Gastroesophageal sphincter (tissue), 4 donors: ENCODE results near the gene OR8B2. TPM values are rescaled to one million over a fixed set of nuclear protein-coding genes. Genes with fewer than 3 reads are reported as not detected.
"Not testable (repeated sequence)": the region's sequence is repeated elsewhere in the genome, so short reads cannot be mapped to it uniquely, and the experiment has no call there.

Experiments
- ATAC-seq: fragments of 150-250 bp; one replicate; pipeline ENCODE4 v1.9.1; 2016; ENCODE audit warnings: mild to moderate bottlenecking, moderate library complexity
- H3K27ac ChIP-seq, 4 donors: fragments of 200-600 bp; sonication (generic) in 3 of 4; 1 replicate in 3 of 4; 2 replicates in 1 of 4; pipeline ENCODE4 v1.5.1; 2016 to 2019
- H3K27me3 ChIP-seq: fragments of 200-600 bp; sonication (generic); one replicate; pipeline ENCODE4 v1.5.1; 2019
- H3K36me3 ChIP-seq, 2 donors: fragments of 200-600 bp; sonication (generic); one replicate each; pipeline ENCODE4 v1.5.1; 2019; ENCODE audit warnings: control low read depth in 1 of 2
- H3K4me1 ChIP-seq, 3 donors: fragments of 200-600 bp; sonication (generic); 1 replicate in 2 of 3; 2 replicates in 1 of 3; pipeline ENCODE4 v1.5.1; 2016 to 2019; ENCODE audit warnings: control low read depth in 2 of 3
- H3K4me3 ChIP-seq, 2 donors: fragments of 200-600 bp; sonication (generic); one replicate each; pipeline ENCODE4 v1.5.1; 2019; ENCODE audit warnings: mild to moderate bottlenecking in 1 of 2, moderate library complexity in 1 of 2
- H3K9me3 ChIP-seq, 3 donors: fragments of 200-600 bp; sonication (generic); one replicate each; pipeline ENCODE4 v1.5.1; 2017 to 2019; ENCODE audit warnings: control low read depth in 2 of 3
- EP300 ChIP-seq: sonication (generic); formaldehyde crosslinking; IDR thresholded peaks from one replicate; pipeline ENCODE4 v1.6.1; 2017; ENCODE audit warnings: antibody characterized with exemption, mild to moderate bottlenecking
- POLR2A ChIP-seq, 2 donors: fragments of 450-650 bp; IDR thresholded peaks; one replicate each; pipeline ENCODE4 v1.6.1; 2017; ENCODE audit warnings: antibody characterized with exemption in 2 of 2, mild to moderate bottlenecking in 2 of 2, moderate library complexity in 1 of 2
- POLR2AphosphoS5 ChIP-seq: sonication (generic); formaldehyde crosslinking; IDR thresholded peaks from one replicate; pipeline ENCODE4 v1.6.1; 2017; ENCODE audit warnings: antibody characterized with exemption
- WGBS, 2 donors: methylation state at CpG; one replicate each; pipeline ENCODE4 v1.1.5; 2018; ENCODE audit warnings: low coverage in 1 of 2; 5-methylcytosine and 5-hydroxymethylcytosine counted together
- total RNA-seq, 4 donors: library from RNA; depleted of rRNA; stranded (reverse); fragments of >200 nt; gene quantifications; one replicate each; pipeline ENCODE4 v1.1.0, GENCODE V29; 2016
- TF ChIP-seq, protein P1 (sequence below), 4 experiments: fragments of 200-600 bp in 2 of 4; fragments of 450-650 bp in 2 of 4; sonication (generic) in 1 of 4; IDR thresholded peaks; one replicate each; pipeline ENCODE4 v1.5.1; 2017 to 2019; ENCODE audit warnings: antibody characterized with exemption in 4 of 4, mild to moderate bottlenecking in 2 of 4, moderate library complexity in 2 of 4

Gene OR8B2
- total RNA-seq, 4 donors from 2014 or later = not detected

GRCh38 chr11:124394408-124394807 lies 10.1 kb upstream of the OR8B2 start:
- no peak overlapping the region for H3K27ac ChIP-seq
- WGBS, 2 donors = 82 to 96% methylated on average over 3 of the region's 3 CpGs
- no peak overlapping the region for H3K4me3 ChIP-seq
- H3K9me3 ChIP-seq = no peaks in the 10 kb centered on the region
- TF ChIP-seq, protein P1, sequence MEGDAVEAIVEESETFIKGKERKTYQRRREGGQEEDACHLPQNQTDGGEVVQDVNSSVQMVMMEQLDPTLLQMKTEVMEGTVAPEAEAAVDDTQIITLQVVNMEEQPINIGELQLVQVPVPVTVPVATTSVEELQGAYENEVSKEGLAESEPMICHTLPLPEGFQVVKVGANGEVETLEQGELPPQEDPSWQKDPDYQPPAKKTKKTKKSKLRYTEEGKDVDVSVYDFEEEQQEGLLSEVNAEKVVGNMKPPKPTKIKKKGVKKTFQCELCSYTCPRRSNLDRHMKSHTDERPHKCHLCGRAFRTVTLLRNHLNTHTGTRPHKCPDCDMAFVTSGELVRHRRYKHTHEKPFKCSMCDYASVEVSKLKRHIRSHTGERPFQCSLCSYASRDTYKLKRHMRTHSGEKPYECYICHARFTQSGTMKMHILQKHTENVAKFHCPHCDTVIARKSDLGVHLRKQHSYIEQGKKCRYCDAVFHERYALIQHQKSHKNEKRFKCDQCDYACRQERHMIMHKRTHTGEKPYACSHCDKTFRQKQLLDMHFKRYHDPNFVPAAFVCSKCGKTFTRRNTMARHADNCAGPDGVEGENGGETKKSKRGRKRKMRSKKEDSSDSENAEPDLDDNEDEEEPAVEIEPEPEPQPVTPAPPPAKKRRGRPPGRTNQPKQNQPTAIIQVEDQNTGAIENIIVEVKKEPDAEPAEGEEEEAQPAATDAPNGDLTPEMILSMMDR (IDR thresholded peaks at IDR 0.05) = no peak
- TF ChIP-seq POLR2A (IDR thresholded peaks at IDR 0.05) = no peak
- no peak for TF ChIP-seq POLR2AphosphoS5
- TF ChIP-seq EP300 = no peak
- no peaks in the 10 kb centered on the region for H3K4me1 ChIP-seq
- no peak for ATAC-seq
- no peaks in the 10 kb centered on the region for H3K36me3 ChIP-seq
- peaks cover 6% of the 10 kb centered on the region for H3K27me3 ChIP-seq

GRCh38 chr11:124382857-124383256 lies 1.4 kb downstream of the OR8B2 start:
- H3K4me1 ChIP-seq, H3K9me3 ChIP-seq, H3K27ac ChIP-seq, H3K36me3 ChIP-seq, H3K4me3 ChIP-seq, ATAC-seq, H3K27me3 ChIP-seq: not testable (repeated sequence)
- WGBS, 2 donors = 73 to 90% methylated on average over 2 to 4 of the region's 6 CpGs

GRCh38 chr11:124380585-124380984 lies 3.7 kb downstream of the OR8B2 start:
- Histone ChIP-seq H3K27me3 (no peaks in the 10 kb centered on the region), H3K4me1 (no peaks in the 10 kb centered on the region), H3K9me3 (no peaks in the 10 kb centered on the region), H3K27ac (no peak overlapping the region), H3K36me3 (no peaks in the 10 kb centered on the region), H3K4me3 (no peak overlapping the region)
- whole genome bisulfite sequencing, 2 donors = 68 to 92% methylated on average over 2 of the region's 2 CpGs
- ATAC-seq = no peak
- TF ChIP-seq POLR2A (IDR thresholded peaks at IDR 0.05) (no peak), POLR2AphosphoS5 (no peak), EP300 (no peak)
- TF ChIP-seq, protein P1 (IDR thresholded peaks at IDR 0.05) = no peak

DNA sequence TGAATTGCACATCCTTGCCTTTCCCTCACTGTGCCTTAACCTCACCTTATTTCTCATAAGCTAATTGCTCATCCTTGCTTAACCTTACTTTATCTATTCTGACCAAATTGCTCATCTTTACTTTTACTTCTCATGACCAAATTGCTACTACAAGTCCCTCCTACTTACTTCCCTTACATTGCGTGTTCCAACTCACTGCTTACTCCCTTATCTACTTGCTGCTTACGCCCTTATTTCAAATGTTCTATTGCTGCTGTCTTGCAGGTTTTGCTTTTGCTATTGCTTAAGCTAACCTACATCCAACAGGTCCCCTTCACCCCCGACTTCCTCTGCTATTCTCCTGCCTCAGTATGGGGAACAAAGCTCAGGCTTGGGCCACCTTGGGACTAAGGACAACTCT lies 8.0 kb downstream of the OR8B2 start:
- Histone ChIP-seq H3K4me3 (no peak overlapping the region), H3K27ac (no peak overlapping the region), H3K4me1 (no peaks in the 10 kb centered on the region), H3K36me3 (no peaks in the 10 kb centered on the region), H3K9me3 (no peaks in the 10 kb centered on the region), H3K27me3 (peaks cover 4% of the 10 kb centered on the region)
- WGBS, 2 donors = 42 to 55% methylated on average over 2 to 3 of the region's 3 CpGs
- no peak for ATAC-seq
- TF ChIP-seq POLR2A (IDR thresholded peaks at IDR 0.05) = no peak
- no peak for TF ChIP-seq EP300
- TF ChIP-seq, protein P1 (IDR thresholded peaks at IDR 0.05) = no peak

DNA sequence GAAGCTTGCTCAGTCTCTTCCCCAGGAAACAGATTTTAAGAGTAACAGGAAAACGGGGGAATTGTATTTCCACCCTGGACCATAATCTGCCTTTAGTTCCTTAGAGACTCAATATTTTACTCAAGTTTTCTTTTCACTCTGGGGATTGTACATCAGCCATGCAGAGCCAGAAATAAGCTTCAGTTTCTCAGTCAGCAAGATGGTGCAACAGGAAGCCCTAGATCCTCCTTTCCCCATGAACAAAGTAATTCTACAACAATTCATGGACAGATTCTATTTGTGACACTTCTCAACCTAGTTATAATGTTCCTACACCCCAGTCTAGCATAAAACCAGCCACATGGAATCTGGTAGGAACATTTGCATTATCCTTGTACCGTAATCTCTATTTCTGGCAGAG lies 24.7 kb downstream of the OR8B2 start:
- Histone ChIP-seq H3K4me3 (no peak overlapping the region), H3K36me3 (no peaks in the 10 kb centered on the region), H3K4me1 (no peaks in the 10 kb centered on the region), H3K27ac (no peak overlapping the region), H3K27me3 (no peaks in the 10 kb centered on the region), H3K9me3 (no peaks in the 10 kb centered on the region)
- WGBS, 2 donors = 8 to 44% methylated on average over 2 of the region's 2 CpGs
- ATAC-seq = no peak
- TF ChIP-seq POLR2AphosphoS5 (no peak), POLR2A (IDR thresholded peaks at IDR 0.05) (no peak)
- TF ChIP-seq, protein P1 (IDR thresholded peaks at IDR 0.05) = no peak
